Mononuclear cell (primary cell): ENCODE data around the gene CCNL2. TPM values are rescaled to one million over a fixed set of nuclear protein-coding genes. Genes with fewer than 3 reads are reported as not detected.
"Not testable (repeated sequence)": the region's sequence is repeated elsewhere in the genome, so short reads cannot be mapped to it uniquely, and the experiment has no call there.

Experiments
- H3K27me3 ChIP-seq: 2 replicates; pipeline ENCODE4 v1.6.0; 2011; ENCODE audit warnings: low read length, control low read depth; ENCODE audit not compliant: insufficient read depth
- H3K4me1 ChIP-seq: 2 replicates; pipeline ENCODE4 v1.5.1; 2011; ENCODE audit warnings: mild to moderate bottlenecking, low read length, control low read depth; ENCODE audit not compliant: insufficient read depth
- H3K4me3 ChIP-seq: 2 replicates; pipeline ENCODE4 v1.5.1; 2011; ENCODE audit warnings: mild to moderate bottlenecking, low read length, moderate library complexity
- H3K9me3 ChIP-seq: 2 replicates; pipeline ENCODE4 v1.5.1; 2011; ENCODE audit warnings: low read depth, mild to moderate bottlenecking, control low read depth, low read length
- total RNA-seq: library from RNA; depleted of rRNA; stranded (reverse); fragments of >200 nt; gene quantifications from one replicate; pipeline ENCODE4 v1.2.3, GENCODE V29; 2012

CCNL2 gene
- 127 TPM for total RNA-seq

DNA sequence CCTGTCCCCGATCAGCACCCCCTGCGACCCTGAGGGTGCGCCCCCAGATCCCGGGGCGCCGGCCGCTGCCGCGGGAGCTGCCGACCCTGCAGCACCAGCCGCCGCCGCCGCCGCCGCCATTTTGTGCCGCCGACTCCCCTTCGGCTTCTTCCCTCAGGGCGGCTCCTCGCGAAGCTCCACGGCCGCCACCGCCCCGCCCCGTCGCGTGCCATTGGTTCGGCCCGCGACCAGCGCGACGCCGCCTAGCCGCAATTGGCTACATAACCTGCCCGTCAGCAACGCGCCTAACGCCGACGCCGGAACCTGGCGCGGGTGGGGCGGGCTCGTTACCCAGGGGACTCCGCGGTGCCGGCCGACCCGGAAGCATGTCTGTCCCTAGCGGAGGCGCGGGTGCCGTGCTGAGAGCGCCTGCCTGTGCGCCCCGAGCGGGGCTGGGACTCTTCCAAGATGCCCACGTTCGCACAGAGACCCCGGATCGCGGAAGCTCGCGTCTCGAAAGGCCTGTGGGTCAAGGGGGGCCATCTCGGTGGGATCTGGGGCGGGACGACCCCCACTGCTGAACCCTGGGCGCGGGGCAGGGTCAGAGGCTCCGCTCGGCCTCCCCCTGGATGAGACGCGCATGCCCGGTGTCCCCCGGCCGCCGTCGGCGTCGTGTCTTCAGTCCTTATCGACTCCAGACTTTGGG, at the start of gene CCNL2:
TSS of gene CCNL2 (minus strand) at position 149 of the 685 bp plus-strand sequence. CDS start at position 120, 29 bp downstream.
- H3K9me3 ChIP-seq = no peaks in the 10 kb centered on the region
- peaks cover 35% of the 10 kb centered on the region for H3K4me1 ChIP-seq
- peak within 1 kb of the TSS; percentile 94 for H3K4me3 ChIP-seq
- no peaks in the 10 kb centered on the region for H3K27me3 ChIP-seq

DNA sequence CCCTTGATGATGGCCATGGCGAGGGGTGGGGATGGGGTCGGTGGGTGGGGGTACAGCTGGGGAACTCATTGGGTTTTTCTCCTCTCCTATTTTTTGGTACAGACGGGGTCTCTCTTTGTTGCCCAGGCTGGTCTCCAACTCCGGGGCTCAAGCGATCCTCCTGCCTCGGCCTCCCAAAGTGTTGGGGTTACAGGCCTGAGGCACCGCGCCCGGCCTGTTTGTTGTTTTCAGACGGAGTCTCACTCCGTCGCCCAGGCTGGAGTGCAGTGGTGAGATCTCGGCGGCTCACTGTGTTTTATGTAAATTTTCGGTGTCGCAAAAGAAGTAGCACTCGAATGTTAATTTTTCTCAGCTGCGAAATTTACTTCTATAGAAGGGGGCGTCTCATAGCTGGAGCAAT, 47.5 kb upstream of the CCNL2 start:
- not testable (repeated sequence) for H3K9me3 ChIP-seq, H3K4me3 ChIP-seq, H3K4me1 ChIP-seq, H3K27me3 ChIP-seq

DNA sequence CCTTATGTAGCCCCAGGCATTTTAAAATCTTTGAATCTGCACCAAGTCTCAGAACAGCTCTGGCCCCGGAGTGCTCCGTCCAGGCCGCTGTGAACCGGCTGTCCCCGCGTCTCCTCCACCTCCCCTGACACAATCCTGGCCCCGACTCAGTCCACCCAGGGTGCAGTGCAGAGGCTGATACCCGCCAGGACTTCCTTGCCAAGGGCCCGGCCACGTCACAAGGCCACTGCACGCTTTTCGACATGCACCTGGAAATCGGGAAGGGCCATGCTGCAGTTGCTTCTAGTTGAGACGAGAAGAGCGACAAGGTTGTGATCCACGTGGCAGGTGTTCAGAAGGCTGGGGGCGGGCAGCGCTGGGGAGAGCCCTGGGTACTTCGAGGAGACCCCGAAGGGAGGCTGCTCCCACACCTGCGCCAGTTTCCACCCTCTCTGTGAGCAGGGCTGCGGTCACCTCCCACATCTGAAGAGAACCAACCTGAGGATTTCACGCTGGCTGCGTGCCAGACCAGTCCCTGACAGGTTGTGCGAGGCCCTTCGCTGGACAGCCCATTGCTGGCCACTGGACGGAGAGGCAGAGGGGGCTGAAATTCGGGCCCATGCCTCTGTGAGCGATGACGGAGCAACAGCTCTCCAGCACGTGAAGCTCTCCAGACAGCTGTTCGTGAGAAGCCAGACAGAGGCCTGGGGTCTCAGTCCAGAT, 43.1 kb upstream of the CCNL2 start:
- no peaks in the 10 kb centered on the region for H3K4me1 ChIP-seq
- H3K27me3 ChIP-seq = peaks cover 4% of the 10 kb centered on the region
- no peak overlapping the region for H3K4me3 ChIP-seq
- no peaks in the 10 kb centered on the region for H3K9me3 ChIP-seq

DNA sequence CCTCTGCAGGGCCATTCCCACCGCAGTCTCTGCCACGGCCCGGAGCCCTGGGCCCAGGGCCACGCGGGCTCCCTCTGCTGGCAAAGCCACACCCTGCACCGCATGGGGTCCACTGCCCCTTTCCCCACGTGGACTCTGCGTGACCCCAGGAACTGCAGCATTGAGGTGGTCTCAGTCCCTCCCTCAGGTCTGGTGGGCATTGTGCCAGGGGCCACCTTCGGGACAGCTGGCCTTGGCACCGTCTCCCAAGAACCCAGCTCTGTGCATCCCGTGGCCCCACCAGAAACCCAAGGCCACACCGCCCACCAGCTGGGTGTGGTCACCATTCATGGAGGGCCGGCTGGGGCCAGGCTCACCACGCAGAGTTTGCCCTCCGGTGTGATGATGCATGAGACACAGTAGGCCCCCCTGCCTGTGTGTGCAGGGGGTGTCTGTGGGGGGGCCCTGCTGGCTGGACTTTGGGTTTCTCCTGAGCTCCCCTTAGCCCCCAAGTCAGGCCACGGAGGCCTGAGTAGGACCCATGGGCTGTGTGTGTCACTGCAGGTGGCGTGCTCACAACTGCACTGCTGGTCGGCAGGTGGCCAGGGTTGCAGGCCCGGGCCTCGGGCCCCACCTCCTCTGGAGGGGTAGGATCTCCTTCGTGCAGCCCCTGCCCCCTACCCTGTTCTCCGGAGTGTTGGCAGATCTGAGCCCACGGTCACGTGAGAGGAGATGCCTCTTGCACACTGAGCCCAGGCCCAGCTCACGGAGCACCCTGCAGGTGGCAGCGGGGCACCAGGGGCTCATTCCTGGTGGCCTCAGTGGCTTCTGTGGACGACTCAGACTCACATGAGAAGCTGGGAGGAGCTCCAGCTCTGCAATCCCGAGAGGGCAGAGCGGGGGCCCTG, 42.1 kb upstream of the CCNL2 start:
- H3K4me1 ChIP-seq = peaks cover 2% of the 10 kb centered on the region
- H3K4me3 ChIP-seq = no peak overlapping the region
- H3K27me3 ChIP-seq = peaks cover 13% of the 10 kb centered on the region
- no peaks in the 10 kb centered on the region for H3K9me3 ChIP-seq

DNA sequence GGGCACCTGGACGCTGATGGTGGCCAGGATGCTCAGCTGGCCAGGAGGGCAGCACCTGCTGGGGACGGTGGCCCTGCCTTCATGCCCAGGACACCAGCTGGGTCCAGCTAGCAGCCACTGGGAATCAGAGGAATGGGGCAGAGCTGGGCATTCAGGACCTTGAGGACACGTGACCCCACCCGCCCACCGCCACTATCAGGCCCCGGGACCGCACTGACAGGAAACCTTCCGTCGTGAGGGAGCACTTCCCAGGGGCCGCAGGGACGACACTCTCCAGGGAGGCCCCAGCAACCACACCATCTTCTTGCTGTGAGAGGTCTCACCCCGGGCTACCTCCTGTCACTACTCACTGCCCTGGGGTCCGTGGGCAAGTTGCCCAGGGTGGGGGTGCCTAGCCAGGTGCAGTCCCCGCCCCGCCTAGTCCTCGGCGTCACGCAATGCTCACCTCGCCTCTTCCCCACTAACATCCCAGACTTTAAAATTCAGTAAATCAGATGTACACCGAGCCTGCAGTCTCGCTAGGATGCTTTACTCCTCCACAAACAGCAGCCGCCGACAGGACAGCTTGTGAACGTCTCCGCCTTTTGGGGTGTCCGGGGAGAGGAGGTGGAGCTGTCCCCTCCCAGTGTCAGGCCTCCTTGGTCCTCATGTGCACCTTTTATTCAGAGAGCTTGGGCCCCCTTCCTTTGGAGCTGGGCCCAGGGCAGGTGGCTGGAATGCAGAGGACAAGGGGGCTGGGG, 41.3 kb upstream of the CCNL2 start:
- Histone ChIP-seq H3K9me3 (no peaks in the 10 kb centered on the region), H3K4me3 (no peak overlapping the region), H3K27me3 (peaks cover 16% of the 10 kb centered on the region), H3K4me1 (peaks cover 6% of the 10 kb centered on the region)

DNA sequence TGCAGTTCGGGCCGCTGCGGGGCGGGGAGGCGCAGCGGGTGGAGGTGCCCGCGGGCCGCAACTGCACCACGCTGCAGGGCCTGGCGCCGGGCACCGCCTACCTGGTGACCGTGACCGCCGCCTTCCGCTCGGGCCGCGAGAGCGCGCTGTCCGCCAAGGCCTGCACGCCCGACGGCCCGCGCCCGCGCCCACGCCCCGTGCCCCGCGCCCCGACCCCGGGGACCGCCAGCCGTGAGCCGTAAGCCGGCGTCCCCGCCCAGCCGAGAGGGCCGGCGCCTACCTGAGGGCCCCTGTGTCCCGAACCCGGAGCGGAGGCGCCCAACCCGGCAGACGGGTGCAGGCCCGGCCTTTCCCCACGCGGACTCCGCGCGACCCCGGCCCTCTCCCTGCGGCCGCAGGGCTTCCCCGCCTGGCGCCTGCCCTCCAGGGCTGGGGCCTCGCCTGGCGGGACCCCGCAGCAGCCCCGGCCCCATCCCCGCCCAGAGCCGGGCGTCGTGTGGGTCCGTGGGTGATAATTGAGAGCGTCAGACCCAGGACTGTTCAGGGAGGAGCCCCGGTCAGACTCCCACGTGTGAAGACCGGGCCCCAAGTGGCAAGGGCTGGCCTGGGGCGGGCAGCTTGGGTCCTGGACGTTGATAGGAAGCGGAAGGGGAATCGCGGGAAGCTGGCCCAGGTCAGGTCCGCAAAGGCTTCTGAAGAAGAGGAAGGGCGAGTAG, 40.6 kb upstream of the CCNL2 start:
- Histone ChIP-seq H3K27me3 (peaks cover 22% of the 10 kb centered on the region), H3K4me3 (no peak overlapping the region), H3K4me1 (peaks cover 13% of the 10 kb centered on the region), H3K9me3 (no peaks in the 10 kb centered on the region)

DNA sequence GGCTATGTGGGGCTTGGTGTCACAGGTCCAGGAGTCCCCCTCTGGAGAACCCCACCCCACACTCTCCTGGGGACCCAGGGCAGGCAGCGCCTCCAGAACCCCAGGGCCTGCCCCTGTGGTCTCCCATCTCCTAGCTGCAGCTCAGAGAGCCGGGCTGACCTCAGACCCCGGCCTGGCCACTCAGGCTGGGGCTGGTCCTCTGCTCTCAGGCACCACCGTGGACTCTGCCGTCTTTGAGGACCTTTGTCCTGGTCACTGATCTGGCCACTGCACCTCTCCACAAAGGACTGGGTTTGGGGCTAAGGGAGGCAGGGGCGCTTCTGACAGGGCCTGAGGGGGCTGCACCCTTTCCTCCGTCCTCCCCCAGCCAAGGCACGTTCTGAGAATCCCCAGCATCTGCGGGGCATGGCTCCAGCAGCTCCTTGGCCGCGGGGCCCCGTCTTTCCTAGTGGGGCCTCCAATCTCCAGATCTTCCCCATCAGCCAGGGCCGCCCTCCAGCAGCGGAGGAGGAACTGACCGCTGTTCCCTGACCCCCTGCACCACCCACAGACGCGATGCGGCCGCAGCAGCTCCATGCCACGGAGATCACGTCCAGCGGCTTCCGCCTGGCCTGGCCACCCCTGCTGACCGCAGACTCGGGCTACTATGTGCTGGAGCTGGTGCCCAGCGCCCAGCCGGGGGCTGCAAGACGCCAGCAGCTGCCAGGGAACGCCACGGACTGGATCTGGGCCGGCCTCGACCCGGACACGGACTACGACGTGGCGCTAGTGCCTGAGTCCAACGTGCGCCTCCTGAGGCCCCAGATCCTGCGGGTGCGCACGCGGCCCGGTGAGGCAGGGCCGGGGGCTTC, 39.6 kb upstream of the CCNL2 start:
- Histone ChIP-seq H3K27me3 (peaks cover 28% of the 10 kb centered on the region), H3K4me3 (no peak overlapping the region), H3K4me1 (peaks cover 17% of the 10 kb centered on the region), H3K9me3 (no peaks in the 10 kb centered on the region)

DNA sequence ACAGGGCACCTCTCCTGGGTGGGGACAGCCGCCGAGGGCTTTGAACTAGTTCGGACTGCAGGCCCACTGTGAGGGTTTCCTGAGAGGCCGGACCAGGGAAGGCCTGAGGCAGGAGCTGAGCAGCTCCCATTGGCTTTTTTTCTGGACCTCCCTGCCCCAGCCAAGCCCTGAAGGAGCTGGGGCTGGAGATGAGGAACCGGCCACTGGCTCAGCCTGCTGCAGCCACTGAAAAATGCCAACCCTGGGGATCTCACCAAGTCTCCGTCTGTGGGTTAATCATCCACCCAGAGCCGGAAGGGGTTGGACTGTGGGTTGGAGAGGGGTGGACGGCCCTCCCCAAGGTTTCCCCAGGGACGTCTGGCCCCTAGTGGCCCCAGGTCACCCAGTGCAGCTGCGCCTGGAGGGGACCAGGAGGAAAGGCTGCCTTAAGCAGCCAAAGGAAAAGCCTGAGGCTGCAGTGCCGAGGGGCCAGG, 38.8 kb upstream of the CCNL2 start:
- Histone ChIP-seq H3K4me3 (no peak overlapping the region), H3K4me1 (peaks cover 17% of the 10 kb centered on the region), H3K27me3 (peaks cover 31% of the 10 kb centered on the region), H3K9me3 (no peaks in the 10 kb centered on the region)

DNA sequence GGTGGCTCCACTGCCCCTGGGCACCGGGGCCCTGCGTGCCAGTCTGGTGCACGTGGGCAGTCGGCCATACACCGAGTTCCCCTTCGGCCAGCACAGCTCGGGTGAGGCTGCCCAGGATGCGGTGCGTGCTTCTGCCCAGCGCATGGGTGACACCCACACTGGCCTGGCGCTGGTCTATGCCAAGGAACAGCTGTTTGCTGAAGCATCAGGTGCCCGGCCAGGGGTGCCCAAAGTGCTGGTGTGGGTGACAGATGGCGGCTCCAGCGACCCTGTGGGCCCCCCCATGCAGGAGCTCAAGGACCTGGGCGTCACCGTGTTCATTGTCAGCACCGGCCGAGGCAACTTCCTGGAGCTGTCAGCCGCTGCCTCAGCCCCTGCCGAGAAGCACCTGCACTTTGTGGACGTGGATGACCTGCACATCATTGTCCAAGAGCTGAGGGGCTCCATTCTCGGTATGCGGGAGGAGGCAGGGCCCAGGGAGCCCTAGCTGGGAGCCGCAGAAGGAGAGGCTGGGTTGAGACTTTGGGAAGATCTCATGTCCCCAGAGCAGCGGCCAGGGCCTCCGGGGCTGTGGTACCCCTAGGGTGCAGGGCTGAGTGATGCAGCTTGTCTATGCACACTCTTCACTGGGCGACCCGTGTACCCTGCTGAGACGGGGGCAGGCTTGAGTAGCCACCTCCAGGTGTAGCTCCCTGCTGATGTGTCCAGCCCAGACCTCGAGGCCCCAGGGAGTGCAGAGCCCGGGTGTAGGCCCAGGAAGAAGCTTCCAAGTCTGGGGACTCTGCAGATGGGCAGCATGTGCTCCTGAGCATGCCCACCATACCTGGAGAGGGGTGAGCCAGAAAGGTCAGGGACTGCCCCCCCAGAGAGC, 38.1 kb upstream of the CCNL2 start:
- Histone ChIP-seq H3K27me3 (peaks cover 31% of the 10 kb centered on the region), H3K9me3 (no peaks in the 10 kb centered on the region), H3K4me3 (no peak overlapping the region), H3K4me1 (peaks cover 17% of the 10 kb centered on the region)

DNA sequence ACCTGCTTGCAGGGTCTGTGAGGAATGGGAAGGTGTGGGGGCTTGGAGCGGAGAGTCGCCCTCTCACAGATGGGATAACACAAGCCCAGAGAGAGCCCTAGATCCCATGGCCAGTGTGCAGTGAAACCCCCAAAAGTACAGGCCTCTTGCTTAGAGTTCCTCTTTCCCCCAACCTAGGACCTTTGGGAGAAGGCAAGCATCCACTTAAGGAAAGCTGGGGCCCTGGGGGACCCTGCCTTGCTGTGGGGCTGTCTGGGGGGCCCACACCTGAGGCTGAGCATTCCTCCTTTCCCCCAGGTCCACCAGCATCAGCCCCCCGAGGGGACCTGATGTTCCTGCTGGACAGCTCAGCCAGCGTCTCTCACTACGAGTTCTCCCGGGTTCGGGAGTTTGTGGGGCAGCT, 37.5 kb upstream of the CCNL2 start:
- no peaks in the 10 kb centered on the region for H3K9me3 ChIP-seq
- H3K27me3 ChIP-seq = peaks cover 31% of the 10 kb centered on the region
- H3K4me1 ChIP-seq = peaks cover 17% of the 10 kb centered on the region
- H3K4me3 ChIP-seq = no peak overlapping the region

DNA sequence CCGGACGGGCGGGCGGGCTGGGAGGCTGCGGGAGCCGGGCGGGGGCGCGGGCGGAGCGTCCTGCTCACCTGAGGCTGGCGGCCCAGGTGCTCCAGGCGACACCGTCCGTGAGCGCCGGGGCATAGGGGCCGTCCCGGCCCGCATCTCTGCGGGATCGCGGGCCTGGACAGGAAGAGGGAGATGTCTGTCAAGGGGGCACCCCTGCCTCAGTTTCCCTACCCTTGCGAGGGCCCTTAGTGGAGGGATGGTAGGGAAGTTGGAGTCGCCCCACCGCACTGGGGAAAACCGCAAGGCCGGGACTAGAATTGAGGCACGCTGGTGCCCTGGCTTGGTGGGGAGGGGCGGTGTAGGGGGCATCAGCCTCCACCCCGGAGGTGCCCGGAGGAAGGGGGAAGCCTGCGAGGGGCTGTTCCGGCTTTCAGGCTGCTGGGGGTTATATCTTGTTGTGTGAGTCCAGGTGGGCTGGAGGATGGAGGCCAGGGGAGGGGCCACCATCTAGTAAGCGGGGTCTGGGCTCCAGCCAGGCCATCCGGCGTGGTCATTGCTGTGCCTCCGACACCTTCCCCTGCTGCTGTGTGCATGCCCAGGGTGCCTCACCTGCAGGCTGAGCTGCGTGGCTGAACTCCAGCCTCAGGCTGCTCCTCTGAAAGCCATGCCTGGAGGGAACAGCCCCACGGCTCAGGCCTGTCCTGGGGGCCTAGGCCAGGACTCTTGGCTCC, 36.9 kb upstream of the CCNL2 start:
- H3K27me3 ChIP-seq = peaks cover 31% of the 10 kb centered on the region

More for the DNA sequence above, 36.9 kb upstream of the CCNL2 start:
- H3K4me1 ChIP-seq = peaks cover 17% of the 10 kb centered on the region
- no peak overlapping the region for H3K4me3 ChIP-seq
- H3K9me3 ChIP-seq = no peaks in the 10 kb centered on the region
